GM23248 (cell line): ENCODE data around the gene ZNF628. TPM values are rescaled to one million over a fixed set of nuclear protein-coding genes. Genes with fewer than 3 reads are reported as not detected.
A peak's percentile ranks its signal among the peaks of the same experiment; 100 is the strongest.
"Not testable (repeated sequence)": the region's sequence is repeated elsewhere in the genome, so short reads cannot be mapped to it uniquely, and the experiment has no call there.

ENCODE experiments used
- DNase-seq: peaks from one replicate; pipeline ENCODE4 v3.0.0-alpha.2; 2015
- H2AFZ ChIP-seq: fragments of 200-600 bp; sonication (generic); 2 replicates; pipeline ENCODE4 v1.6.1; 2016; ENCODE audit warnings: antibody characterized with exemption
- H3F3A ChIP-seq: fragments of 200-600 bp; sonication (generic); 2 replicates; pipeline ENCODE4 v1.6.1; 2016; ENCODE audit warnings: mild to moderate bottlenecking, antibody characterized with exemption, mixed run types; ENCODE audit not compliant: insufficient read depth
- H3K27ac ChIP-seq: fragments of 200-600 bp; sonication (generic); 2 replicates; pipeline ENCODE4 v1.5.1; 2016; ENCODE audit warnings: mild to moderate bottlenecking
- H3K27me3 ChIP-seq: fragments of 200-600 bp; sonication (generic); replicated peaks from 2 replicates; pipeline ENCODE4 v1.6.1; 2016; ENCODE audit warnings: mild to moderate bottlenecking; ENCODE audit not compliant: insufficient read depth
- H3K36me3 ChIP-seq: fragments of 200-600 bp; sonication (generic); 2 replicates; pipeline ENCODE4 v1.6.1; 2016; ENCODE audit warnings: low read depth, mild to moderate bottlenecking
- H3K4me1 ChIP-seq: fragments of 200-600 bp; sonication (generic); 2 replicates; pipeline ENCODE4 v1.6.1; 2016; ENCODE audit warnings: mild to moderate bottlenecking; ENCODE audit not compliant: insufficient read depth
- H3K4me2 ChIP-seq: fragments of 200-600 bp; sonication (generic); one replicate; pipeline ENCODE4 v1.6.1; 2016; ENCODE audit warnings: mild to moderate bottlenecking; ENCODE audit not compliant: unreplicated experiment
- H3K4me3 ChIP-seq: fragments of 200-600 bp; sonication (generic); 2 replicates; pipeline ENCODE4 v1.5.1; 2016; ENCODE audit warnings: mild to moderate bottlenecking
- H3K79me2 ChIP-seq: fragments of 200-600 bp; sonication (generic); 2 replicates; pipeline ENCODE4 v1.6.1; 2016; ENCODE audit warnings: mild to moderate bottlenecking; ENCODE audit not compliant: insufficient read depth
- H3K9ac ChIP-seq: fragments of 200-600 bp; sonication (generic); 2 replicates; pipeline ENCODE4 v1.6.1; 2016; ENCODE audit warnings: mild to moderate bottlenecking
- H3K9me2 ChIP-seq: fragments of 200-600 bp; sonication (generic); 2 replicates; pipeline ENCODE4 v1.6.1; 2016; ENCODE audit warnings: mixed run types, mild to moderate bottlenecking, moderate library complexity; ENCODE audit not compliant: insufficient read depth
- H3K9me3 ChIP-seq: fragments of 200-600 bp; sonication (generic); one replicate; pipeline ENCODE4 v1.6.1; 2017; ENCODE audit warnings: low read depth
- H4K20me1 ChIP-seq: fragments of 200-600 bp; sonication (generic); 2 replicates; pipeline ENCODE4 v1.6.0; 2016; ENCODE audit not compliant: insufficient read depth
- EZH2 ChIP-seq: fragments of 200-600 bp; sonication (generic); IDR thresholded peaks from 2 replicates; pipeline ENCODE4 v1.6.1; 2018; ENCODE audit warnings: antibody characterized with exemption, mild to moderate bottlenecking; ENCODE audit not compliant: insufficient read depth, poor library complexity, severe bottlenecking
- EZH2phosphoT487 ChIP-seq: fragments of 200-600 bp; sonication (generic); IDR thresholded peaks from 2 replicates; pipeline ENCODE4 v1.6.1; 2018; ENCODE audit warnings: antibody characterized with exemption, moderate library complexity, mild to moderate bottlenecking, low read depth; ENCODE audit not compliant: insufficient read depth
- WGBS, 2 experiments: methylation state at CpG; one replicate each; pipeline ENCODE4 v1.1.6; 2015 to 2017; ENCODE audit warnings: low lambda C conversion rate in 2 of 2, low coverage in 1 of 2; ENCODE audit errors: missing lambda C conversion rate in 2 of 2; 5-methylcytosine and 5-hydroxymethylcytosine counted together
- in situ Hi-C: fragments of 300-500 bp; cut with MboI; formaldehyde crosslinking; loops from 2 replicates; pipeline ENCODE4 v1.15.0; 2020
- polyA plus RNA-seq: library from polyadenylated mRNA; unstranded; fragments of >200 nt; fragmentation: Nextera tagmentation; extraction: Ambion mirVana; gene quantifications from 2 replicates; pipeline ENCODE4 v1.2.1, GENCODE V29; 2016
- total RNA-seq: library from RNA; depleted of rRNA; stranded (reverse); fragments of >200 nt; shearing (Covaris generic); gene quantifications from 2 replicates; pipeline ENCODE4 v1.2.3, GENCODE V29; 2014

ZNF628 gene
- total and polyA plus RNA-seq, 2 experiments from 2014 or later = 1.1 to 1.7 TPM

DNA sequence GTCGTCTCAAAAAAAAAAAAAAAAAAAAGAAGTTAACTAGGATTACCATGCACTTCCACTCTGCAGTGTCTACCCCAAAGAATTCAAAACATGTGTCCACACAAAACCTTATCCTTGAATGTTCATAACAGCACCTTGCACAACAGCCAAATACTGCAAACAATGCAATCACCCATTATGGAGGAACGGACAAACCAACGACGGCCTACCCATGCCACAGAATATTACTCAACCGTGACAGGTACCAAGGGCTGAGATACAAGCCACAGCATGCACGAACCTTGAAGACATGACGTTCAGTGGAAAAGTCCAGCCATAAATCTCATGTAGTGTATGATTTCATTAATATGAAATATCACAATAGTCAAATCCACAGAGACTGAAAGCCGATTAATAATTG is 30.4 kb upstream of the ZNF628 start:
- no peaks in the 10 kb centered on the region for H3K9me2 ChIP-seq
- 61 to 63% methylated on average over 7 to 8 of the region's 8 CpGs for WGBS, 2 experiments
- H3K36me3 ChIP-seq = no peaks in the 10 kb centered on the region
- no peak overlapping the region for H3K9ac ChIP-seq
- no peak overlapping the region for H3K27ac ChIP-seq
- DNase-seq = no peak
- H2AFZ ChIP-seq = no peak overlapping the region
- H3K27me3 ChIP-seq = peaks cover 38% of the 10 kb centered on the region
- H3K4me1 ChIP-seq = no peaks in the 10 kb centered on the region
- no peaks in the 10 kb centered on the region for H3K79me2 ChIP-seq
- H3K9me3 ChIP-seq = no peaks in the 10 kb centered on the region
- H4K20me1 ChIP-seq = no peaks in the 10 kb centered on the region
- no peak overlapping the region for H3K4me2 ChIP-seq
- in situ Hi-C loops = no loop called here
- H3K4me3 ChIP-seq = no peak overlapping the region
- TF ChIP-seq EZH2 = no peak
- no peak for TF ChIP-seq EZH2phosphoT487
- H3F3A ChIP-seq = no peaks in the 10 kb centered on the region; the same call in 1 of the 2 replicates

DNA sequence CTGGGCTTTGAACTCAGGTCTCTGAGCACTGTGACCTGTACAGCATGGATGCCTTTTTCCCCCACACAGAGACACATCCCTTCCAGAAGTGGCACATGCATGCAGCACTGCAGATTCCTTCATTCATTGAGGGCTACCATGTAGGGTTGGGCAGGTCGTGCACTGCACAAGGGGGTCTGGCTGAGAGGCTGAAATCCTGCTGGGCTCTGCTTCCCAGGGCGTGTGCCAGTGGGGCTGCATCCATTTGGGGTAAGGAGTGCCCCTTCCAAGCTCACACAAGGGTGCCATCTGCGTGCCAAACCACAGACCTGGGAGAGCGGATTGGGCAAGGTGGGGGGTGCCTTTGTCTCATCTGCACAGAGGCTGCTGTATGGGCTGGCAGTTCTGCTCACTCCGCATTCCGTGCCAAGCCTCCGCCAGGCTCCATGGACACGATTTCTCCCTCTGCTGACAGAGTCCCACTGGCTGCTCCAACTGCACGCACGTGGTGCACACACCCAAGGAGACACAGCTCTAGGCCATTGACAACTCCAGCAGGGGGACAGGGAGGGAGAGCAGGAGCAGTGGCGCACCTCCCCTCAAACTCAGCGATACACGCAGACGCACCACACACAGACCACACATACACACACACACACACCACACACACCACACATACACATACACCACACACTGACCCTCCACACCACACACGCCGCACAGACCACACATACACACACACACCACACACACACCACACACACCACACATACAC is 28.8 kb upstream of the ZNF628 start:
- Histone ChIP-seq H3K79me2 (no peaks in the 10 kb centered on the region), H3K27me3 (peaks cover 42% of the 10 kb centered on the region), H3K36me3 (no peaks in the 10 kb centered on the region), H3K4me3 (no peak overlapping the region), H3K4me2 (no peak overlapping the region), H3K9ac (no peak overlapping the region), H3K9me3 (no peaks in the 10 kb centered on the region), H3K27ac (no peak overlapping the region), H3F3A (no peaks in the 10 kb centered on the region; the same call in 1 of the 2 replicates), H2AFZ (no peak overlapping the region), H3K9me2 (no peaks in the 10 kb centered on the region), H3K4me1 (no peaks in the 10 kb centered on the region), H4K20me1 (no peaks in the 10 kb centered on the region)
- TF ChIP-seq EZH2 (no peak), EZH2phosphoT487 (no peak)
- 3 to 5% methylated on average over 13 to 16 of the region's 16 CpGs for WGBS, 2 experiments
- DNase-seq = peak; percentile 82
- in situ Hi-C loops = no loop called here

DNA sequence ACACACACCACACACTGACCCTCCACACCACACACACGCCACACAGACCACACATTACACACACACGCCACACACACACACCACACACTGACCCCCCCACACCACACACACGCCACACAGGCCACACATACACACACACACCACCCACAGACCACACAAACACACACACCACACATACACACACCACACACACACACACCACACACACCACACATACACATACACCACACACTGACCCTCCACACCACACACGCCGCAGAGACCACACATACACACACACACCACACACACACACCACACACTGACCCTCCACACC is 28.3 kb upstream of the ZNF628 start:
- H4K20me1 ChIP-seq, H3K4me3 ChIP-seq, H3K4me2 ChIP-seq, H3K27ac ChIP-seq, H3F3A ChIP-seq, DNase-seq, H3K9me3 ChIP-seq, H3K79me2 ChIP-seq, H3K9ac ChIP-seq, H2AFZ ChIP-seq, H3K36me3 ChIP-seq, H3K4me1 ChIP-seq, H3K9me2 ChIP-seq, in situ Hi-C loops: not testable (repeated sequence)
- peaks cover 42% of the 10 kb centered on the region for H3K27me3 ChIP-seq
- 66% methylated on average over 5 of the region's 5 CpGs; no CpG with 5 or more reads in 1 of the 2 experiments for WGBS, 2 experiments

DNA sequence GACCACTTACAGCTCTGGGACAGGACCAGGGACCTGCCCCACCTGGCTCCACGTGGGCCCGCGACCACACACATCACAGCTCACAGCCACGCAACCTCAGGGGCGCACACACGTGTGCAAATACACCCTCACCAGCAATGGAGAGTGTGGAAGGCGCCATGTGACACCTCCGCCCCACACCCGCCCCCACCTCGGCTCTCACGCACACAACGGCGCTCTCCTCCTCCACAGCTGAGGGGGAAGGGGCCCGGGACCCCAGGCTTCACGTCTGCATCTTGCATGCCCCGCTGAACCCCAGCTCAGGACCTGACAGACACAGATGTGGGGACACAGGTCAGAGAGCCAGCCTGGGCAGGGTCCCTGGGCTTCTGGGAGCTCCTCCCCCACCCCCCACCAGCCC is 26.9 kb upstream of the ZNF628 start:
- Histone ChIP-seq H3K9me3 (no peaks in the 10 kb centered on the region), H4K20me1 (no peaks in the 10 kb centered on the region; the same call in 1 of the 2 replicates), H2AFZ (no peak overlapping the region), H3K4me2 (no peak overlapping the region), H3K9me2 (no peaks in the 10 kb centered on the region), H3K79me2 (no peaks in the 10 kb centered on the region), H3K4me3 (no peak overlapping the region), H3K4me1 (no peaks in the 10 kb centered on the region), H3K36me3 (no peaks in the 10 kb centered on the region), H3K27ac (no peak overlapping the region), H3K27me3 (peaks cover 32% of the 10 kb centered on the region), H3F3A (no peaks in the 10 kb centered on the region; the same call in 1 of the 2 replicates), H3K9ac (no peak overlapping the region)
- no peak for DNase-seq
- no peak for TF ChIP-seq EZH2phosphoT487
- in situ Hi-C loops = no loop called here
- 24 to 32% methylated on average over 8 to 16 of the region's 16 CpGs for WGBS, 2 experiments
